ENCODE measurements around the gene DIPK1B.

DNA sequence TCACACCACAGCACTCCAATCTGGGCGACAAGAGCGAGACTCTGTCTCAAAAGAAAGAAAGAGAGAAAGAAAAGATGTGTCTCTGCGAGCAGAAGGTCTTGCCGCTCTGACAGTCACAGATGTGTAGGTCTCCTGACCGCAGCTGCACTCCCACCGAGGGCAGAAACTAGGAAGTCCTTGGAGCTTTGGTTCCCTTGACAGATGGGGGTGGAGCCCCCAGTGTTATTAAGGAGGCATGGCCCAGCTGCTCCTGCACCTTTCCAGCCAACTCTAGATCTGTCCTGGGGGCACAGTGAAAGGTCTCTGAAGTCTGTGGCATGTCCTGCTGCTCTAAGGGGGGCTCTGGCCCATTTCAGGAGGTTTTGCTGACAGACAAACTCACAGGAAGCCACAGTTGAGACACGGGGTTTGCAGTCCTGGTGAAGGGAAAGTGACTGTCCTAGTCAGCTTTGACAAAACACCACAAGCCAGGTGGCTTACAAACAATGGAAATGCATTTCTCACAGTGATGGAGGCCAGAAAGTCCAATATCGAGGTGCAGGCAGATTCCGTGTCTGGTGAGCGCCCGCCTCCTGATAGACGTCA is 9.0 kb upstream of the DIPK1B start:
- no peak for TF ChIP-seq EZH2phosphoT487 (IDR thresholded peaks at IDR 0.05; ENCODE audit: borderline replicate concordance, low read length)
- TF ChIP-seq, protein P1, sequence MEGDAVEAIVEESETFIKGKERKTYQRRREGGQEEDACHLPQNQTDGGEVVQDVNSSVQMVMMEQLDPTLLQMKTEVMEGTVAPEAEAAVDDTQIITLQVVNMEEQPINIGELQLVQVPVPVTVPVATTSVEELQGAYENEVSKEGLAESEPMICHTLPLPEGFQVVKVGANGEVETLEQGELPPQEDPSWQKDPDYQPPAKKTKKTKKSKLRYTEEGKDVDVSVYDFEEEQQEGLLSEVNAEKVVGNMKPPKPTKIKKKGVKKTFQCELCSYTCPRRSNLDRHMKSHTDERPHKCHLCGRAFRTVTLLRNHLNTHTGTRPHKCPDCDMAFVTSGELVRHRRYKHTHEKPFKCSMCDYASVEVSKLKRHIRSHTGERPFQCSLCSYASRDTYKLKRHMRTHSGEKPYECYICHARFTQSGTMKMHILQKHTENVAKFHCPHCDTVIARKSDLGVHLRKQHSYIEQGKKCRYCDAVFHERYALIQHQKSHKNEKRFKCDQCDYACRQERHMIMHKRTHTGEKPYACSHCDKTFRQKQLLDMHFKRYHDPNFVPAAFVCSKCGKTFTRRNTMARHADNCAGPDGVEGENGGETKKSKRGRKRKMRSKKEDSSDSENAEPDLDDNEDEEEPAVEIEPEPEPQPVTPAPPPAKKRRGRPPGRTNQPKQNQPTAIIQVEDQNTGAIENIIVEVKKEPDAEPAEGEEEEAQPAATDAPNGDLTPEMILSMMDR (conservative IDR thresholded peaks at IDR 0.05; ENCODE audit: low read depth, low read length), result no peak
- no peak for TF ChIP-seq EZH2 (IDR thresholded peaks at IDR 0.05; ENCODE audit: low read length, unreplicated experiment)
